Immature natural killer cell (primary cell): ENCODE measurements around the gene NELL1. TPM values are rescaled to one million over a fixed set of nuclear protein-coding genes. Genes with fewer than 3 reads are reported as not detected.

Experiments
- DNase-seq, 3 donors: peaks; one replicate each; pipeline ENCODE4 v3.0.0; 2022; ENCODE audit warnings: mixed read lengths in 1 of 3
- H3K27ac Mint-ChIP-seq, 6 donors: one replicate each; pipeline ENCODE4 v1.8.0; 2020; ENCODE audit warnings: mixed read lengths in 6 of 6, mild to moderate bottlenecking in 5 of 6, inconsistent platforms in 4 of 6, moderate library complexity in 3 of 6
- H3K27me3 Mint-ChIP-seq, 3 donors: one replicate each; pipeline ENCODE4 v1.8.0; 2020 to 2021; ENCODE audit warnings: low read depth in 3 of 3, mild to moderate bottlenecking in 3 of 3, mixed read lengths in 3 of 3, moderate library complexity in 3 of 3, inconsistent platforms in 1 of 3
- H3K36me3 Mint-ChIP-seq, 3 donors: one replicate each; pipeline ENCODE4 v1.8.0; 2020; ENCODE audit warnings: mixed read lengths in 3 of 3, inconsistent platforms in 2 of 3, mild to moderate bottlenecking in 2 of 3
- H3K4me1 Mint-ChIP-seq, 2 donors: one replicate each; pipeline ENCODE4 v1.8.0; 2020; ENCODE audit warnings: inconsistent platforms in 2 of 2, mild to moderate bottlenecking in 2 of 2, mixed read lengths in 2 of 2, moderate library complexity in 1 of 2
- H3K4me3 Mint-ChIP-seq, 5 donors: one replicate each; pipeline ENCODE4 v1.8.0; 2020; ENCODE audit warnings: mild to moderate bottlenecking in 5 of 5, mixed read lengths in 5 of 5, inconsistent platforms in 3 of 5, moderate library complexity in 3 of 5
- H3K9me3 Mint-ChIP-seq, 6 donors: one replicate each; pipeline ENCODE4 v1.8.0; 2020; ENCODE audit warnings: mild to moderate bottlenecking in 6 of 6, mixed read lengths in 6 of 6, inconsistent platforms in 4 of 6, moderate library complexity in 3 of 6
- polyA plus RNA-seq, 3 donors: library from polyadenylated mRNA; unstranded; fragments of 300-500 nt; fragmentation: Illumina TruSeq; gene quantifications; one replicate each; pipeline ENCODE4 v1.2.3, GENCODE V29; 2021

NELL1 gene
- polyA plus RNA-seq, 3 donors from 2014 or later = not detected

DNA sequence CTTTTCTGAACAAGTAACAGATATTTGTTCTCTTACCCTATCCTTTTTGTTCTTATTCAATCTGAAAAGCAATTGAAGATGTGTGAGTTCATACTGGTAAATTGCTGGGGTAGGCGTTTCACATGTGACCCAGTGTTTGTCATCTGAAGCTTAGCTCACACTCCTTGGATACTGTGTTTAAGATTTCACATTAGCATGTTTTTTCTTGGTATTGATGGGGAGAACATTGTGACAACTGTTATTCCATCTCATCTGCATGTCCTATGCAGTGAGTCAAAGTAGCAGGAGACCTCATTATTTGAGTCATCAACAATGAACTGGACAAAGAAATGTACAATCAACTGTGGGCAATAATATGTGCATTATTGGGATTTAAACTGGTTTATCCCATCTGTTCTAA is 831.9 kb downstream of the NELL1 start:
- no peak overlapping the region for H3K27ac Mint-ChIP-seq
- no peak for DNase-seq
- H3K9me3 Mint-ChIP-seq = peaks cover 2 to 35% (median 11%) of the 10 kb centered on the region in 6 donors
- H3K27me3 Mint-ChIP-seq = peaks cover 0 to 2% (median 0%) of the 10 kb centered on the region in 3 donors
- no peaks in the 10 kb centered on the region for H3K4me1 Mint-ChIP-seq
- H3K36me3 Mint-ChIP-seq = no peaks in the 10 kb centered on the region
- H3K4me3 Mint-ChIP-seq = no peak overlapping the region

DNA sequence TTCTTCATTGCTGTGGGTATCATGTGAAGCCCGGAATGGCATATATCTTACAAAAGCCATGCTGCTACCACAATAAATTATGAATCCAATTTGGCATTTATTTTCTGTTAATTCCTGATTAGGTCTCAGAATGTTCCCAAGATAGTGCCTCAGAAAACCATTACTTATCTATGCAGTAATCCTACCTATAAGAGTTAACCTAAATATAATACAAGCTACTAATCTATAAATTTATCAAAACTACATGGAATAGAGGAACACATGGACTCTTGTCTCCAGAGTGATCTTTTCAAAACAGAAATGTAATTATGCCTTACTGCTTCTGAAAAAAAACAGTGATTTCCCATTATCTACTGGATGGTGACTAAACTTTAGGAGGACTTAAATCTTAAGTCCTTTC is 835.7 kb downstream of the NELL1 start:
- H3K4me1 Mint-ChIP-seq = no peaks in the 10 kb centered on the region
- H3K4me3 Mint-ChIP-seq = no peak overlapping the region
- DNase-seq = no peak
- no peaks in the 10 kb centered on the region for H3K36me3 Mint-ChIP-seq
- H3K9me3 Mint-ChIP-seq = peaks cover 2 to 40% (median 7%) of the 10 kb centered on the region in 6 donors
- no peak overlapping the region for H3K27ac Mint-ChIP-seq
- no peaks in the 10 kb centered on the region for H3K27me3 Mint-ChIP-seq

DNA sequence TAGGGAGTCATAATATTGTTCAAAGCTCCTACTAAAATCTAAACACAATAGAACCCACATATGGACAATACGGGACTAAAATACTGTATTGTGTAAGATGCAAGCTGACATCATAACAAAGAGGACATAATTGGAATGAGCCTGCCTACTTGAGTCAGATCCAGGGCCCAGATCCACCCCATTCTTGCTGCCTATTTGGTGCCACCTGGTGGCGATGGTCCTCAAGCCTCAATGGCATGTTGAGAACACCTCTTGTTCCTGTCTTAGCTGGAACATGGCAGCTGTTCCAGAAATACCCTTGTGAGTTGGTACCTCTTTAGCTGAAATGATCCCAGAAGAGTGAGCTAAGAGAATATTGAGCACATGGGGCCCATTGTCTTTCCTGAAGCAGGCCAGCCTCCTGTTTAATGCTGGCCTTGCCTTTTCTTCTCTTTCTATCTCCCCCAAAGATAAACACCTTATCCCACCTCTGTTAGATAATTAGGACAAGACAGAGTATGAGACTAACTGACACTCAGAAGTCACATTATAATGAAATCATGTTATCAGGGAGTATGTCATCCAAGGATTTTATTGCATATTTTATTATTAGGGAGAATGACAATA is 842.6 kb downstream of the NELL1 start:
- Mint-ChIP-seq H3K4me3 (no peak overlapping the region), H3K27me3 (peaks cover 0 to 3% (median 2%) of the 10 kb centered on the region in 3 donors), H3K27ac (no peak overlapping the region), H3K9me3 (peaks cover 0 to 16% (median 3%) of the 10 kb centered on the region in 6 donors), H3K36me3 (no peaks in the 10 kb centered on the region), H3K4me1 (no peaks in the 10 kb centered on the region)
- no peak for DNase-seq

DNA sequence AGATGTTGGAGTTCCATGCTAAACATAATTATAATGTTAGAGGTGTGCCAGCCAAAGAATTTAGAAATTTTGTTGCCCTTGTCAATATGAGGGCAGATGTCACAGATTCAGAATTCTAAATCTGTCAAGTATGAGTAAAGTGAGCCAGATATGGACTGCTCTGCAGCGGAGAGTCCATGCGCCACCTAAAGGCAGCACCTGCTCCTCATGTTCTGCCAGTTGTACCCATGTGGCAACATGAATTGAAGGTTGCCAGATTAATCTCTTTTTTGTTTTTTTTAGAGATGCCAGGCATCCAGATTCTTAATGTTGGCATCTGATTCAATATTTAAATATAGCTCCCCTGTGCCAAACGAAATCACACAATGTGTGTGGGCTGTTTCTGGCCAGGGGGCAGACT is 844.9 kb downstream of the NELL1 start:
- Mint-ChIP-seq H3K4me3 (no peak overlapping the region), H3K27me3 (peaks cover 0 to 3% (median 2%) of the 10 kb centered on the region in 3 donors), H3K36me3 (no peaks in the 10 kb centered on the region), H3K4me1 (no peaks in the 10 kb centered on the region), H3K27ac (no peak overlapping the region), H3K9me3 (peaks cover 0 to 16% (median 7%) of the 10 kb centered on the region in 6 donors)
- no peak for DNase-seq

GRCh38 chr11:21520244-21520643 is 850.9 kb downstream of the NELL1 start:
- DNase-seq = no peak
- peaks cover 2 to 31% (median 18%) of the 10 kb centered on the region in 6 donors for H3K9me3 Mint-ChIP-seq
- peaks cover 0 to 3% (median 0%) of the 10 kb centered on the region in 3 donors for H3K36me3 Mint-ChIP-seq
- peaks cover 0 to 2% (median 1%) of the 10 kb centered on the region in 3 donors for H3K27me3 Mint-ChIP-seq
- no peak overlapping the region for H3K27ac Mint-ChIP-seq
- no peaks in the 10 kb centered on the region for H3K4me1 Mint-ChIP-seq
- no peak overlapping the region for H3K4me3 Mint-ChIP-seq

- no peak overlapping the region for H3K4me3 Mint-ChIP-seq
- peaks cover 4 to 45% (median 18%) of the 10 kb centered on the region in 6 donors for H3K9me3 Mint-ChIP-seq
- H3K27ac Mint-ChIP-seq = no peak overlapping the region
- H3K36me3 Mint-ChIP-seq = peaks cover 0 to 3% (median 0%) of the 10 kb centered on the region in 3 donors
- H3K4me1 Mint-ChIP-seq = no peaks in the 10 kb centered on the region
- no peak for DNase-seq
- H3K27me3 Mint-ChIP-seq = no peaks in the 10 kb centered on the region
These were observed 859.8 kb downstream of the NELL1 start for GRCh38 chr11:21529187-21529586.

GRCh38 chr11:21534288-21534687 is 864.9 kb downstream of the NELL1 start:
- H3K4me3 Mint-ChIP-seq = no peak overlapping the region
- peaks cover 0 to 1% (median 0%) of the 10 kb centered on the region in 3 donors for H3K27me3 Mint-ChIP-seq
- no peaks in the 10 kb centered on the region for H3K36me3 Mint-ChIP-seq
- no peak for DNase-seq
- peaks cover under 1 to 32% (median 10%) of the 10 kb centered on the region in 6 donors for H3K9me3 Mint-ChIP-seq
- H3K27ac Mint-ChIP-seq = no peak overlapping the region
- no peaks in the 10 kb centered on the region for H3K4me1 Mint-ChIP-seq

DNA sequence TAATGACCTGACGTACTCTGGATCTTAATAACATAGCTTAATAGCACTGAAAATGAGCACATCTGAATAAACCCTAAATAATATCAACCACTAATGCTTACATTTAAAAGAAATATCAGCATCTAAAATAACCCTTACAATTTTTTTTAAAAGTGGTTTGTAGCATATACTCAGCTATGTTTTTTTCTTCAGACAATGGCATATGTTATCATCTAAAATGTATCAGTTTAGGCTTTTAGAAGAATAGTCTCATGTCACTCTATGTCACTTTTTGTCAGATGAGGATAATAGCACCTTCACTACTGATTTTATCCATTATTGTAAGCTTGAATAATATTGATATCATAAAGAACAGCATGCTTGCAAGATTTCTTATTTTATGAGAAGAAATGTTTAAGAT is 868.6 kb downstream of the NELL1 start:
- Mint-ChIP-seq H3K9me3 (peaks cover 4 to 52% (median 15%) of the 10 kb centered on the region in 6 donors), H3K27ac (no peak overlapping the region), H3K4me3 (no peak overlapping the region), H3K36me3 (no peaks in the 10 kb centered on the region), H3K4me1 (no peaks in the 10 kb centered on the region), H3K27me3 (peaks cover 0 to 1% (median 0%) of the 10 kb centered on the region in 3 donors)
- DNase-seq = no peak

DNA sequence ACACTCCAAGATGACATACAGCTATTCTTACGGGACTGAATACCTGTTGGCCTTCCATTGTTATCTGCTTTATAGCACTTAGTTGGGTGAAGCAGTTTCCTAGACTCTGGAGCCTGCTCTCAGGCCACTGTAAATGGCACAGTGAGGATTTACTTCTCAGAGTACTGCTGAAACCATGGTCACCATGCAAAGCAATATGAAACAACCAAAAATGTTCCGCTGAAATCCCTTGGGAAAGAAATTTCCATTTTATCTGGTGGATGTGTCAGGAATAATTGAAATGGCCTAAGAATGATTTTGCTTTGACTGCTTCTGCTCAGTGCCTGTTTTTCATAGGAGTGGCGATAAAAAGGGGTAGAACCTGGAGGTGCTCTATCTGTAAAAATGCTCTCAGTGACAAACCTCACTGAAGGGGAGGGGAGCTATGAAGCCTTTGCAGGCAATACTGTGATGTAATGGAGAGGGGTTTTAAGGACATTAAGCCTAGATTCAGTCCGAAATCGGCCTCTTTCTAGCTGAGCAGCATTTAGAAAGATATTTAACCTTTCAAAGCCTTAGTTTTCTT is 871.9 kb downstream of the NELL1 start:
- no peak overlapping the region for H3K27ac Mint-ChIP-seq
- H3K4me3 Mint-ChIP-seq = no peak overlapping the region
- no peaks in the 10 kb centered on the region for H3K27me3 Mint-ChIP-seq
- H3K9me3 Mint-ChIP-seq = peaks cover 4 to 41% (median 15%) of the 10 kb centered on the region in 6 donors
- H3K4me1 Mint-ChIP-seq = no peaks in the 10 kb centered on the region
- H3K36me3 Mint-ChIP-seq = no peaks in the 10 kb centered on the region
- no peak for DNase-seq

DNA sequence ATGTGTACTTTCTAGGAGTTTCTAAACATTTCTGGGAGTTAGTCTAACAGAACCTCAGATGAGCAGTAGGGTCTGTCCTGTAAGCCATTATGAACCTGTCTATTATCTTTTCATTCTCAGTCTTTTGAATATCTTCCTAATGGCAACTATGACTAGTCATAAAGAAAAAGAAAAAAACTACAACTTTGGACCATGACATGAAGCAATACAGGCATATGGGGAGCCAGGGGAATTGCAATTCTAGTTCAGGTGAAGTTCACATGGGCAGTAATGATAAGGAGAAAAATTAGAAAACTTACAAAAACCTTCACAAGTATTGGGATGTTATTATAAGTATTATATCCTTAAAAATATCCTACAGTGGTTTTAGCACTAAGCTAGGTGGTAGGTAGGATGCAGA is 874.5 kb downstream of the NELL1 start:
- Mint-ChIP-seq H3K4me3 (no peak overlapping the region), H3K27ac (no peak overlapping the region), H3K36me3 (no peaks in the 10 kb centered on the region), H3K27me3 (no peaks in the 10 kb centered on the region), H3K4me1 (no peaks in the 10 kb centered on the region), H3K9me3 (peaks cover 5 to 47% (median 19%) of the 10 kb centered on the region in 6 donors)
- DNase-seq = no peak

GRCh38 chr11:21545699-21546098 is 876.3 kb downstream of the NELL1 start:
- Mint-ChIP-seq H3K4me1 (no peaks in the 10 kb centered on the region), H3K36me3 (no peaks in the 10 kb centered on the region), H3K4me3 (no peak overlapping the region), H3K27me3 (no peaks in the 10 kb centered on the region), H3K27ac (no peak overlapping the region), H3K9me3 (peaks cover 0 to 43% (median 19%) of the 10 kb centered on the region in 6 donors)
- no peak for DNase-seq

GRCh38 chr11:21546703-21547102 is 877.3 kb downstream of the NELL1 start:
- H3K4me1 Mint-ChIP-seq = no peaks in the 10 kb centered on the region
- H3K27me3 Mint-ChIP-seq = no peaks in the 10 kb centered on the region
- H3K27ac Mint-ChIP-seq = no peak overlapping the region

DNA sequence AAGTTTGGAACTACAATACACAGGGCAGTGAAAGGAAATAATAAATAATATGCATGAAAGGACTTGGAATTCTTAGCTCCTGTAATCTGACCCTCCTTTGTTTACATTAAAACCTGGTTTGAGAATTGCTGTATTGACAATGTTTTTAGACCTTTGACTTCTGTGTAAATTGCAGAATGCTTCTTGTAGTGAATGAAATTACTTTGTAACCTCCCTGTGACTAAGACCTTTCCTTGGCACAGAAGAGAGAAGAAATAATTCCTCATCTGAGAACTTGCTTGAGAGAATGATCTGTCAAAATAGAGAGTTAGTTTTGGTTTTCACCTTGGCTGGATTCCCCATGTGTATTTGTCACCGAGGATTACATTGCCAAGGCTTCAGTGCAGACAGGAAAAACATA is 883.5 kb downstream of the NELL1 start:
- Mint-ChIP-seq H3K27ac (no peak overlapping the region), H3K4me1 (no peaks in the 10 kb centered on the region)

More at GRCh38 chr11:21546703-21547102, 877.3 kb downstream of the NELL1 start:
- no peak overlapping the region for H3K4me3 Mint-ChIP-seq
- DNase-seq = no peak
- H3K9me3 Mint-ChIP-seq = peaks cover 0 to 41% (median 19%) of the 10 kb centered on the region in 6 donors
- no peaks in the 10 kb centered on the region for H3K36me3 Mint-ChIP-seq

GRCh38 chr11:21553795-21554194 is 884.4 kb downstream of the NELL1 start:
- peaks cover 0 to 39% (median 13%) of the 10 kb centered on the region in 6 donors for H3K9me3 Mint-ChIP-seq
- no peaks in the 10 kb centered on the region for H3K4me1 Mint-ChIP-seq
- H3K4me3 Mint-ChIP-seq = no peak overlapping the region
- H3K27me3 Mint-ChIP-seq = no peaks in the 10 kb centered on the region
- no peak for DNase-seq
- H3K27ac Mint-ChIP-seq = no peak overlapping the region
- no peaks in the 10 kb centered on the region for H3K36me3 Mint-ChIP-seq

More for the DNA sequence above, 883.5 kb downstream of the NELL1 start:
- no peaks in the 10 kb centered on the region for H3K36me3 Mint-ChIP-seq
- no peak for DNase-seq
- H3K4me3 Mint-ChIP-seq = no peak overlapping the region
- peaks cover 0 to 39% (median 14%) of the 10 kb centered on the region in 6 donors for H3K9me3 Mint-ChIP-seq
- H3K27me3 Mint-ChIP-seq = no peaks in the 10 kb centered on the region
